SH-SY5Y (cell line): ENCODE data around the gene CDH20.

Source experiments
- GATA2 ChIP-seq: IDR thresholded peaks from 2 replicates; pipeline ENCODE4 v1.6.1; 2011; ENCODE audit warnings: mild to moderate bottlenecking, low read depth, low read length
- GATA3 ChIP-seq: IDR thresholded peaks from 2 replicates; pipeline ENCODE4 v1.6.1; 2011; ENCODE audit warnings: low read depth, mild to moderate bottlenecking, low read length, moderate library complexity

DNA sequence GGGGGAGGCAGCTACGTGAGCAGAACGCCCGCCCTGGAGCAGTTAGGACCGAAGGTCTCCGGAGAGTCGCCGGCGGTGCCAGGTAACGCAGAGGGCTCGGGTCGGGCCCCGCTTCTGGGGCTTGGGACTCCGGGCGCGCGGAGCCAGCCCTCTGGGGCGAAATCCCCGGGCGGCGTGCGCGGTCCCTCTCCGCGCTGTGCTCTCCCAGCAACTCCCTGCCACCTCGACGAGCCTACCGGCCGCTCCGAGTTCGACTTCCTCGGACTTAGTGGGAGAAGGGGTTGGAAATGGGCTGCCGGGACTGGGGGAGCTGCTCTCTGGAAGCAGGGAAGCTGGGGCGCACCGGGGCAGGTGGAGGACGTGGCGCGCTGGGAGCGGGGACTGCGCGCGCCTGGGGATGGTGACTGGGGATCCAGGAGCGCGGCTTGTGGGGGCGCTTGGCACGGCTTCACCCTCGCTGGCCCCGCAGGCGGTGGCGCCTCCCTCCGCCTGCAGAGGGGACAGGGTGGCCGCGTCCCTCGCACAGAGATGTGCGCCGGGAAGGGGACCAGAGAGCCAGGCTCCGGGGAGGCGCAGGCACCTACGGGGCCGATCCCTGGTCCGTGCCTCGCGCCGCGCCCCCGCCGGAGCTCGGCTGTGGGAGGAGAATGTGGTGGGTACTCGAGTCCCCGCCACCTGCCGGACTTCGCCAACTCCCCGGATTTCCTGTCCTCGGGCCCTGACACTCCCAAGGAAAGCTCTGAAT, 688 bp downstream of the CDH20 start:
- TF ChIP-seq GATA2 (no peak), GATA3 (no peak)
